Breast epithelium (tissue), 3 donors: Measurements from ENCODE around the gene MAPK1.

Experiments
- CTCF ChIP-seq, 3 donors: fragments of 450-650 bp; IDR thresholded peaks; one replicate each; pipeline ENCODE4 v1.5.1; 2016 to 2017; ENCODE audit warnings: antibody characterized with exemption in 3 of 3, mild to moderate bottlenecking in 3 of 3, moderate library complexity in 3 of 3
- POLR2A ChIP-seq: fragments of 450-650 bp; IDR thresholded peaks from one replicate; pipeline ENCODE4 v1.6.1; 2016; ENCODE audit warnings: antibody characterized with exemption, mild to moderate bottlenecking, moderate library complexity
- POLR2AphosphoS5 ChIP-seq, 3 donors: sonication (generic); formaldehyde crosslinking; IDR thresholded peaks; one replicate each; pipeline ENCODE4 v1.6.1; 2017; ENCODE audit warnings: antibody characterized with exemption in 3 of 3

- no peak for TF ChIP-seq CTCF (IDR thresholded peaks at IDR 0.05)
- TF ChIP-seq POLR2A = no peak
- no peak for TF ChIP-seq POLR2AphosphoS5 (IDR thresholded peaks at IDR 0.05)
These were observed 16.8 kb downstream of the MAPK1 start for GRCh38 chr22:21850660-21851059.
